ENCODE results near the gene ZNF33A. TPM values are rescaled to one million over a fixed set of nuclear protein-coding genes. Genes with fewer than 3 reads are reported as not detected.
"Not testable (repeated sequence)": the region's sequence is repeated elsewhere in the genome, so short reads cannot be mapped to it uniquely, and the experiment has no call there.

The ZNF33A gene
- total and polyA plus RNA-seq, 4 donors, result 6.7 to 25.7 (median 13.1) TPM

- no peak for DNase-seq (ENCODE audit: low spot score)
- H3K27me3 ChIP-seq (ENCODE audit: control insufficient read depth in 4 of 4, insufficient read depth in 4 of 4, low read length in 3 of 4), result no peaks in the 10 kb centered on the region
- no peaks in the 10 kb centered on the region for H3K4me1 ChIP-seq (ENCODE audit: control insufficient read depth in 4 of 4, insufficient read depth in 4 of 4, low read length in 3 of 4)
- H3K36me3 ChIP-seq (ENCODE audit: control insufficient read depth in 4 of 4, insufficient read depth in 3 of 4, low read depth in 1 of 4, low read length in 3 of 4), result no peaks in the 10 kb centered on the region
- 88% methylated on average over 8 of the region's 8 CpGs for WGBS
- no peak overlapping the region for H3K27ac ChIP-seq (ENCODE audit: low read depth in 1 of 2, low read length in 2 of 2)
- TF ChIP-seq FOXA2 (IDR thresholded peaks at IDR 0.05) (no peak), YY1 (IDR thresholded peaks at IDR 0.05) (no peak)
- peaks cover 0 to 2% (median under 1%) of the 10 kb centered on the region in 4 donors for H3K9me3 ChIP-seq (ENCODE audit: control insufficient read depth in 4 of 4, low read length in 3 of 4)
- no peak overlapping the region for H3K9ac ChIP-seq (ENCODE audit: low read depth in 1 of 2, low read length in 2 of 2)
- no peak overlapping the region for H3K4me3 ChIP-seq (ENCODE audit: low read depth in 1 of 3, low read length in 3 of 3)
Measured at GRCh38 chr10:38070501-38070900, 60.0 kb downstream of the ZNF33A start.

GRCh38 chr10:38072552-38072951 is 62.1 kb downstream of the ZNF33A start:
- H3K9ac ChIP-seq (ENCODE audit: low read depth in 1 of 2, low read length in 2 of 2), result no peak overlapping the region
- no peak overlapping the region for H3K4me3 ChIP-seq (ENCODE audit: low read depth in 1 of 3, low read length in 3 of 3)
- no peaks in the 10 kb centered on the region for H3K4me1 ChIP-seq (ENCODE audit: control insufficient read depth in 4 of 4, insufficient read depth in 4 of 4, low read length in 3 of 4)
- peaks cover 0 to 6% (median 3%) of the 10 kb centered on the region in 4 donors for H3K9me3 ChIP-seq (ENCODE audit: control insufficient read depth in 4 of 4, low read length in 3 of 4)
- TF ChIP-seq, protein P1, sequence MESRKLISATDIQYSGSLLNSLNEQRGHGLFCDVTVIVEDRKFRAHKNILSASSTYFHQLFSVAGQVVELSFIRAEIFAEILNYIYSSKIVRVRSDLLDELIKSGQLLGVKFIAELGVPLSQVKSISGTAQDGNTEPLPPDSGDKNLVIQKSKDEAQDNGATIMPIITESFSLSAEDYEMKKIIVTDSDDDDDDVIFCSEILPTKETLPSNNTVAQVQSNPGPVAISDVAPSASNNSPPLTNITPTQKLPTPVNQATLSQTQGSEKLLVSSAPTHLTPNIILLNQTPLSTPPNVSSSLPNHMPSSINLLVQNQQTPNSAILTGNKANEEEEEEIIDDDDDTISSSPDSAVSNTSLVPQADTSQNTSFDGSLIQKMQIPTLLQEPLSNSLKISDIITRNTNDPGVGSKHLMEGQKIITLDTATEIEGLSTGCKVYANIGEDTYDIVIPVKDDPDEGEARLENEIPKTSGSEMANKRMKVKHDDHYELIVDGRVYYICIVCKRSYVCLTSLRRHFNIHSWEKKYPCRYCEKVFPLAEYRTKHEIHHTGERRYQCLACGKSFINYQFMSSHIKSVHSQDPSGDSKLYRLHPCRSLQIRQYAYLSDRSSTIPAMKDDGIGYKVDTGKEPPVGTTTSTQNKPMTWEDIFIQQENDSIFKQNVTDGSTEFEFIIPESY (IDR thresholded peaks at IDR 0.05), result no peak
- TF ChIP-seq EGR1 (IDR thresholded peaks at IDR 0.05; ENCODE audit: low read depth in 2 of 2) (no peak), TAF1 (conservative IDR thresholded peaks at IDR 0.05) (no peak), JUND (IDR thresholded peaks at IDR 0.05) (no peak), GABPA (IDR thresholded peaks at IDR 0.05 in 1 of 2, conservative IDR thresholded peaks at IDR 0.05 in 1 of 2) (no peak), HNF4G (IDR thresholded peaks at IDR 0.05) (no peak), MAX (IDR thresholded peaks at IDR 0.05) (no peak), RXRA (IDR thresholded peaks at IDR 0.05) (no peak), NR2F2 (IDR thresholded peaks at IDR 0.05) (no peak), ATF3 (IDR thresholded peaks at IDR 0.05) (no peak), YY1 (IDR thresholded peaks at IDR 0.05) (no peak), HNF4A (conservative IDR thresholded peaks at IDR 0.05) (no peak), CTCF (IDR thresholded peaks at IDR 0.05; ENCODE audit: low read depth, low read length, missing input control) (no peak)
- H3K36me3 ChIP-seq (ENCODE audit: control insufficient read depth in 4 of 4, insufficient read depth in 3 of 4, low read depth in 1 of 4, low read length in 3 of 4), result no peaks in the 10 kb centered on the region
- H3K27ac ChIP-seq (ENCODE audit: low read depth in 1 of 2, low read length in 2 of 2), result no peak overlapping the region
- no peak for DNase-seq (ENCODE audit: low spot score)
- H3K27me3 ChIP-seq (ENCODE audit: control insufficient read depth in 4 of 4, insufficient read depth in 4 of 4, low read length in 3 of 4), result no peaks in the 10 kb centered on the region

- no peak for DNase-seq (ENCODE audit: low spot score)
- Histone ChIP-seq H3K36me3 (ENCODE audit: control insufficient read depth in 4 of 4, insufficient read depth in 3 of 4, low read depth in 1 of 4, low read length in 3 of 4) (no peaks in the 10 kb centered on the region), H3K4me3 (ENCODE audit: low read depth in 1 of 3, low read length in 3 of 3) (peak overlapping the region in 1 of 3 donors; percentile 20), H3K9ac (ENCODE audit: low read depth in 1 of 2, low read length in 2 of 2) (no peak overlapping the region), H3K9me3 (ENCODE audit: control insufficient read depth in 4 of 4, low read length in 3 of 4) (peaks cover 0 to 6% (median 2%) of the 10 kb centered on the region in 4 donors), H3K27ac (ENCODE audit: low read depth in 1 of 2, low read length in 2 of 2) (no peak overlapping the region), H3K27me3 (ENCODE audit: control insufficient read depth in 4 of 4, insufficient read depth in 4 of 4, low read length in 3 of 4) (no peaks in the 10 kb centered on the region), H3K4me1 (ENCODE audit: control insufficient read depth in 4 of 4, insufficient read depth in 4 of 4, low read length in 3 of 4) (no peaks in the 10 kb centered on the region)
- 74% methylated on average over 2 of the region's 2 CpGs for WGBS
- TF ChIP-seq RAD21 (IDR thresholded peaks at IDR 0.05) (no peak), TAF1 (conservative IDR thresholded peaks at IDR 0.05) (no peak), EGR1 (IDR thresholded peaks at IDR 0.05; ENCODE audit: low read depth in 2 of 2) (no peak), NR2F2 (IDR thresholded peaks at IDR 0.05) (no peak), ATF3 (IDR thresholded peaks at IDR 0.05) (no peak)
- TF ChIP-seq, protein P1 (IDR thresholded peaks at IDR 0.05), result no peak
Measured at GRCh38 chr10:38076687-38077086, 66.2 kb downstream of the ZNF33A start.

- 95% methylated on average over 15 of the region's 15 CpGs for WGBS
- Histone ChIP-seq H3K9ac (ENCODE audit: low read depth in 1 of 2, low read length in 2 of 2) (peak overlapping the region in 1 of 2 donors; percentile 82), H3K4me1 (ENCODE audit: control insufficient read depth in 4 of 4, insufficient read depth in 4 of 4, low read length in 3 of 4) (peaks cover 0 to 12% (median 8%) of the 10 kb centered on the region in 4 donors), H3K27ac (ENCODE audit: low read depth in 1 of 2, low read length in 2 of 2) (peak overlapping the region in 1 of 2 donors; percentile 94), H3K4me3 (ENCODE audit: low read depth in 1 of 3, low read length in 3 of 3) (peak overlapping the region in 1 of 3 donors; percentile 96), H3K36me3 (ENCODE audit: control insufficient read depth in 4 of 4, insufficient read depth in 3 of 4, low read depth in 1 of 4, low read length in 3 of 4) (peaks cover 6 to 17% (median 15%) of the 10 kb centered on the region in 4 donors)
- DNase-seq (ENCODE audit: low spot score); H3K9me3 ChIP-seq (ENCODE audit: control insufficient read depth in 4 of 4, low read length in 3 of 4); H3K27me3 ChIP-seq (ENCODE audit: control insufficient read depth in 4 of 4, insufficient read depth in 4 of 4, low read length in 3 of 4): not testable (repeated sequence)
Measured at GRCh38 chr10:38093318-38093717, 82.8 kb downstream of the ZNF33A start.
